Measurements from ENCODE around the gene BEAN1.

Gene BEAN1

DNA sequence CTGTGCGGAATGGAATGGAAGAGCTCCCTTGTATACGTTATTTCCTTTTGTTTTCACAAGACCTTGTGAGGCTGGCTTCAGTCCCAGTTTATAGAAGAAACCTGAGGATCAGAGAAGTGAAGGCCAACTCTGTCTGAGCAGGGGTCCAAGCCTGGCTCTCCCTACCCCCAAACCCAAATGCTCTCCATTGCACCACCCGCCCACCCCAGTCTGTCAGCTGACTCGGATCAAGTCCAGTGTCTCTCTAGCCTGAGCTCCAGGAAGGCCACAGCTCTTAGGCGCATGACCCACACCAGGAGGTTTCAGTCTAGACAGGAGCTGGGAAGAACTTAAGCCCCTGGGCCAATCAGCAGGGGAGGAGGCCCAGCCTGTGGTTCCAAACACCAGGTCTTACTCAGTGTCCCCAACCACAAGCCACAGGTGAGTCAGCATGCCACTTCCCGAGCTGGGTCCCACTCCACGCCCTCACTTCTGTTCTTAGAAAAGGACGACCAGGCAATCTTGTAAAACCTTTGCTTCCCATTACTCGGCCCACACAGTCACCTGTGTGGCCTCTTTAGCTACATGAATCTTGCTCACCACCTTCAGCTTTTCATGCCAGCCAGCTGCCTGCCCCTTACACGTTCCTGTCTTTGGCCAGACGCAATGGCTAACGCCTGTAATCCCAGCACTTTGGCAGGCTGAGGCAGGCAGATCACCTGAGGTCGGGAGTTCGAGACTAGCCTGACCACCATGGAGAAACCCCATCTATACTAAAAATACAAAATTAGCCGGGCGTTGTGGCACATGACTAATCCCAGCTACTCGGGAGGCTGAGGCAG is 95.1 kb downstream of the BEAN1 start:
- DNase-seq (ENCODE audit: low spot score): peak; percentile 57

DNA sequence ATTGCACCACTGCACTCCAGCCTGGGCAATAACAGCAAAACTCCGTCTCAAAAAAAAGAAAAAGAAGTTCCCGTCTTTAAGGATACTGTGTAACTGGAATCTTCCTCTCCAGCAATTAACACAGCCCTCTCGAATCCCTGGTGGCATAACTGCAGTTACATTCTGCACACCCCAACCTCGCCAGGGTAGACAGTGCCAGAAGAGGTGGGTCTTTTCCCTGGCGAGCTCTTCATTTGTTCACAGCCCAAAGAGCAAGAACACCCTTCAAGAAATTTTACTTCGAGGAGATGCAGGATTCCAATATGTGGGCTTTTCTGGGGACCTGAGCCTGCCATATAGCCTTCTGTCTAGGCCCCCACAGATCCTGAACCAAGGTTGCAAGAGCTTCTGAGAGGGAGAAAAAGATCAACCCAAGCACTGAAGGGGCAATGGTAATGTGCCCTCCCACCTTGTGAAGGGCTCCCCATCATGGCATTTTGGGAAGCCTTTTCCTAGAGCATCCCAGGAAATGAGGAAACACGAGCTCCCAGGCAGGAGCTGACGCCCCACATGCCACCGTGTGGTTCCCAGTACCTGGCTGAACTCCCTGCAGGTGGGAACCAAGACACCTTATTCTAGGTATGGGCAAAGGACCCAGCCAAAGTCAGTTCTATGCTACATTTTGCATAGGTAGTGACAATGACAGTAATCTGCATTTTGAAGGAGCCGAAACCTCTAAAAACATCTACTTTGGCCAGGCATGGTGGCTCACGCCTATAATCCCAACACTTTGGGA is 95.9 kb downstream of the BEAN1 start:
- no peak for DNase-seq (ENCODE audit: low spot score)

DNA sequence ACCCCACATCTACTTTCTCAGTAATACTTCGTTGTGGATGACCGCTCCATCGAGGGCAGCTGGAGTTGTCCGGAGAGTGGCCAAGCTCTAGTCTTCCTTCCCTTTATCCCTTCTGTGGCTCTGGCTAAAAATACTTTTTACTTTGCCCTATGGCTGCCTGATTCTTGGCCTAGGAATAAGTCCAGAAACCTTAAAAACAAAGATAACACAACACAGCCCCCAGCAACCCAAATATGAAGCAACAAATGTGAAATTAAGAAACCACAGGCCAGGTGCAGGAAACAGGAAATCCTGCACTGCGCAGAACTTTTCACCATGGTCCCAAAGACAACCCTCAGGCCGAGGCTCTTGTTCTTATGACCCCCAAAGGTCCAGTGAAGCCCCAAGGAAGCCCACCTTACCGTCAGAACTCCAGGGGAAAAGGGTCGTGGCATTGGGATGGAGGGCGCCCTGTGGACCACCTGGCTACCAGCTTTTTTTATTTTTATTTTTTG is 96.8 kb downstream of the BEAN1 start:
- DNase-seq (ENCODE audit: low spot score): no peak

DNA sequence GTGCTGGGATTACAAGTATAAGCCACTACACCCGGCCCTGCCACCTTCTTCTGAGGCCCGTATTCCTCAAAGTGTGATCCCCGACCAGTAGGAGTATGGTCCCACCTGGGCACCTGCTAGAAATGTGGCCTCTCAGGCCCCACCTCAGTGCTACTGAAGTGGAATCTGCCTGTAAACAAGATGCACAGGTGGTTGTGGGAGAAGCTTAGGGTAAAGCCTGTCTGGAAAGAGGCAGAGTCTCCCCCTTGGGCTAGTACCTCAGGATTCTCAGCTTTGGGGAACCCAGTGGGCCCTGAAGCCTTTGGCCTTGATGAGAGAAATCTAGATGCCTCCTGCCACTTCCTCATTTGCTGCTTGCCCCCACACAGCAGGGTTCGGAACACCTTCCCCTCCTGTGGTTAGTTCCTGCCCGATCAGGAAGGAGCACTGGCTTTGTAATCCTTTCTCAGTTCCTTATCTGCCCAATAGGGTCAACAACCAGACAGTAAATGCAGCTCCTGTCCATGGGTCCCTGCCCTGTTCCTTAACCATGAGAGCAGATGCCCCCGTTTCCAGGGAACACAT is 97.6 kb downstream of the BEAN1 start:
- DNase-seq (ENCODE audit: low spot score): no peak

DNA sequence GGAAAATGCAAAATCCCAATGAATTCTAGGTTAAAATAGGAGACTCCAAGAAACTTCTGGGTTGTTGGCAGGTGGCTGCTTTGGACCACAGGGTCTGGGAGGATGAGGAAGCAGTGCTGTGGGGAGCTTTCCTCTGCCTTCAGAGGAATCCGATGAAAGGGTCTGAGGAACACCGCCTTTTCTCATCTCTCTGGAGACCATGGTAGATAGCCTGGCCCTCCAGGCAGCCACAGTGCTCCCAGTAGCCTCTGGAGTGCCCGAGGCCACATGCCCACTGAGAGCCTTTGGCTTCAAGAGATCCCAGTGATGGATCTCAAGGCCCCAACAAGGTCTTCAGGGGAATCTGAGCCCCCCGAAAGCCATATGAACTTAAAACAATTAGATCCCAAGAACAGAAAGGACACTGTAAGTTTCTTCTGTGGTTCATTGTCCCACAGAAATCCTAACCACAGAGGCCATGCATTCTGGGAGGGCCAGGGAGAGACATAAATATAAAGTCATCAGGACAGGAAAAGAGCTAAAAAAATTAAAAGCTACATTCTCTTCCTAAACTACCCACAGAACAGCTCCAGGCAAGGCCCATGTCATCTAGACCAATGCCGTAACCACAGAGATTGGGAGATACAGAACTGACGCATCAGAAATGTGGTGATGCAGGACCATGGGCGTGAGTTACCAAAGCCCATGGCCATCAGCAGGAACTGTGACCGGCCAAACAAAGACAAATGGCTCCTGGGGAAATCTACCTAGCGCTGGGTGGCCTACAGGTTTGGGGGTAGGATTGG is 98.5 kb downstream of the BEAN1 start:
- DNase-seq (ENCODE audit: low spot score): no peak

DNA sequence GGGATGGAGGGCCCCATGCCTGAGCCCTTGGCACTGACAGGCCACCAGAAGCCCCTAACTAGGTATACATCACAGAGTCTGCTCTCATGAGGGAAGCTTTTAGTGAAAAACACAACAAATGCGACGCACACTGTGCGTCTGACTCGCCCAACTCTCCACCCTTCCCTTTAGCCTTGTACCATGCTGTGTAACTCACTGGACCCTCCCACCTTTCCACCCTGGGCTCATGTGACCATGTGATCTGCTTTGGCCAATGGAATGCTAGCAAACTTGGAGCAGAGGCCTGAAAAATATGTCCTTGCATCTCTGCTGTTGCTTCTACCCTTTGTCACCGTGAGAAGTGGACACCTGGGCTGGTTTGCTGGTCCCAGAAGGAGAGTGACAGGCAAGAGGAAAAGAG is 101.2 kb downstream of the BEAN1 start:
- DNase-seq (ENCODE audit: low spot score): no peak

DNA sequence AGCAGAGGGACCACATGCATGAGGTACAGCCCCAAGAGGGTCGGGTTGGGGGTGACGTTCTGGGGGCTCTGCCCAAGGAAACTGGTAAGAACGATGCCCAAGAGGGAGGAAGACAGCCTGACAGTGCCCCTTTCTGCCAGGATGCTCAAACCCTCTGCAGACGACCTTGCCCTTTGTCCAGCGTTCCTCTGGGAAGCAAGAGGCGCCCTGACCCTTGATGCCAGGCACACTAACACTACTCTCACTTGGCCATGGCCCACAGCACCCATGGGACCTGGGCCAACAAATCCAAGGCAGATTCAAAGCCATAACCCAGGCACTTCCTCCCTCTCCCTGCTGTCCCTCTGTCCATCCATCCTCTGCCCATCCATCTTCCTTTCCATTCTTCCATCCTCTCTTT is 102.4 kb downstream of the BEAN1 start:
- DNase-seq (ENCODE audit: low spot score): no peak

Measured in GM03348 (cell line).